Neural progenitor cell (in vitro differentiated cells): ENCODE measurements around the gene F13B.

Experiments
- EZH2phosphoT487 ChIP-seq: fragments of 200-600 bp; sonication (generic); IDR thresholded peaks from 2 replicates; pipeline ENCODE4 v1.6.1; 2017; ENCODE audit warnings: antibody characterized with exemption
- TF ChIP-seq, protein P1 (sequence below): fragments of 200-600 bp; sonication (generic); IDR thresholded peaks from 2 replicates; pipeline ENCODE4 v1.5.1; 2017; ENCODE audit warnings: antibody characterized with exemption, mild to moderate bottlenecking

DNA sequence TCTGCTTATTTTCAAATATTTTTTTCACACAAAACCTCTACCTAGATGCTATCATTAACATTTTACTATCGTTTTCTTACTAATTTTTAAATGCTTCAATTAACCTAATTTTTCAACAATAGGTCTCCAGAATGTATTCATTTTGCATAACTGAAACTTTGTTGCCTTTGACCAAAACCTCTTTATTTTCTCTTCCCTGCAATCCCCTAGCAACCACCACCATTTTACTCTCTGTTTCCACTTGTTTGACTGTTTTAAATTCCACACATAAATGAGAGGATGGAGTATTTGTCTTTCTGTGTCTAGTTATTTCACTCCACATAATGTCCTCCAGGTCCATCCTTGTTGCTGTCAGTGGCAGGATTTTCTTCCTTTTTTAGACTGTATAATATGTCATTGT lies 9.5 kb upstream of the F13B start:
- TF ChIP-seq, protein P1, sequence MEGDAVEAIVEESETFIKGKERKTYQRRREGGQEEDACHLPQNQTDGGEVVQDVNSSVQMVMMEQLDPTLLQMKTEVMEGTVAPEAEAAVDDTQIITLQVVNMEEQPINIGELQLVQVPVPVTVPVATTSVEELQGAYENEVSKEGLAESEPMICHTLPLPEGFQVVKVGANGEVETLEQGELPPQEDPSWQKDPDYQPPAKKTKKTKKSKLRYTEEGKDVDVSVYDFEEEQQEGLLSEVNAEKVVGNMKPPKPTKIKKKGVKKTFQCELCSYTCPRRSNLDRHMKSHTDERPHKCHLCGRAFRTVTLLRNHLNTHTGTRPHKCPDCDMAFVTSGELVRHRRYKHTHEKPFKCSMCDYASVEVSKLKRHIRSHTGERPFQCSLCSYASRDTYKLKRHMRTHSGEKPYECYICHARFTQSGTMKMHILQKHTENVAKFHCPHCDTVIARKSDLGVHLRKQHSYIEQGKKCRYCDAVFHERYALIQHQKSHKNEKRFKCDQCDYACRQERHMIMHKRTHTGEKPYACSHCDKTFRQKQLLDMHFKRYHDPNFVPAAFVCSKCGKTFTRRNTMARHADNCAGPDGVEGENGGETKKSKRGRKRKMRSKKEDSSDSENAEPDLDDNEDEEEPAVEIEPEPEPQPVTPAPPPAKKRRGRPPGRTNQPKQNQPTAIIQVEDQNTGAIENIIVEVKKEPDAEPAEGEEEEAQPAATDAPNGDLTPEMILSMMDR = no peak
- no peak for TF ChIP-seq EZH2phosphoT487
